ENCODE results near the gene TSPAN14. TPM values are rescaled to one million over a fixed set of nuclear protein-coding genes. Genes with fewer than 3 reads are reported as not detected.

Gene TSPAN14
- total and polyA plus RNA-seq, 2 of the 13 experiments (the other 11 are each of a cell fraction or from before 2014, with no cell fraction given), result 24.1 to 80.6 TPM

DNA sequence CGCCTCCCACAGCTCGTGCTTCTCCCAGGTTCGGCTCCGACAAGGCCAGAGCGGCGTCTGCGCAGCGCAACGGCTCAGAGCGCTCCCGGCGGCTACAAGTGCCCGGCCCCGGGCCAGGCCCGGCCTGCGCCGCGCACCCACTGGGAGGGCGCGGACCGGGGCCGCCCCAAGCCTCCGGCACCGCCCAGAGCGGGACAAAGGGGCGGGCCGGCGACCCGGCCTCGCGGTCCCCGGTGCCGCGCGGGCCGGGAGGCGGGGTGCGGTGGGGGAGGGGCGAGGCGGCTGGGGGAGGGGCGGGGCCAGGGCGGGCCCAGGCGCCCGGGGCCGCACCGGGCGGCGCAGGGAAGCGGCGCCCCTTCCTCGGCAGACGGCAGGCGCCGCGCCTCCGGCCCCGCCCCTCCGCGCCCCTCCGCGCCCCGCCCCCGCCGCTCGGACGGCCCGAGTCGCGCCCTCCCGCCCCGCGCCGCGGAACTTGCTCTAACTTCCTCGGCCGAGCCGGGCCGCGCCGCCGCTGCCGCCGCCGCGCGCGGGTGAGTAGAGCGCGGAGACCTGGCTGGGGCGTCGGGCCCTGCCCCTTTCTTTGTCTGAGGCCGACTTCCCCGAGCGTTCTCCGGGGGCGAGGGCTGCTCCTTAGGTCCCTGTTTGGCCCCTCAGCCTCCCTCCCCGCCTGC, at the start of gene TSPAN14 (continued):
- TF ChIP-seq, protein P1, sequence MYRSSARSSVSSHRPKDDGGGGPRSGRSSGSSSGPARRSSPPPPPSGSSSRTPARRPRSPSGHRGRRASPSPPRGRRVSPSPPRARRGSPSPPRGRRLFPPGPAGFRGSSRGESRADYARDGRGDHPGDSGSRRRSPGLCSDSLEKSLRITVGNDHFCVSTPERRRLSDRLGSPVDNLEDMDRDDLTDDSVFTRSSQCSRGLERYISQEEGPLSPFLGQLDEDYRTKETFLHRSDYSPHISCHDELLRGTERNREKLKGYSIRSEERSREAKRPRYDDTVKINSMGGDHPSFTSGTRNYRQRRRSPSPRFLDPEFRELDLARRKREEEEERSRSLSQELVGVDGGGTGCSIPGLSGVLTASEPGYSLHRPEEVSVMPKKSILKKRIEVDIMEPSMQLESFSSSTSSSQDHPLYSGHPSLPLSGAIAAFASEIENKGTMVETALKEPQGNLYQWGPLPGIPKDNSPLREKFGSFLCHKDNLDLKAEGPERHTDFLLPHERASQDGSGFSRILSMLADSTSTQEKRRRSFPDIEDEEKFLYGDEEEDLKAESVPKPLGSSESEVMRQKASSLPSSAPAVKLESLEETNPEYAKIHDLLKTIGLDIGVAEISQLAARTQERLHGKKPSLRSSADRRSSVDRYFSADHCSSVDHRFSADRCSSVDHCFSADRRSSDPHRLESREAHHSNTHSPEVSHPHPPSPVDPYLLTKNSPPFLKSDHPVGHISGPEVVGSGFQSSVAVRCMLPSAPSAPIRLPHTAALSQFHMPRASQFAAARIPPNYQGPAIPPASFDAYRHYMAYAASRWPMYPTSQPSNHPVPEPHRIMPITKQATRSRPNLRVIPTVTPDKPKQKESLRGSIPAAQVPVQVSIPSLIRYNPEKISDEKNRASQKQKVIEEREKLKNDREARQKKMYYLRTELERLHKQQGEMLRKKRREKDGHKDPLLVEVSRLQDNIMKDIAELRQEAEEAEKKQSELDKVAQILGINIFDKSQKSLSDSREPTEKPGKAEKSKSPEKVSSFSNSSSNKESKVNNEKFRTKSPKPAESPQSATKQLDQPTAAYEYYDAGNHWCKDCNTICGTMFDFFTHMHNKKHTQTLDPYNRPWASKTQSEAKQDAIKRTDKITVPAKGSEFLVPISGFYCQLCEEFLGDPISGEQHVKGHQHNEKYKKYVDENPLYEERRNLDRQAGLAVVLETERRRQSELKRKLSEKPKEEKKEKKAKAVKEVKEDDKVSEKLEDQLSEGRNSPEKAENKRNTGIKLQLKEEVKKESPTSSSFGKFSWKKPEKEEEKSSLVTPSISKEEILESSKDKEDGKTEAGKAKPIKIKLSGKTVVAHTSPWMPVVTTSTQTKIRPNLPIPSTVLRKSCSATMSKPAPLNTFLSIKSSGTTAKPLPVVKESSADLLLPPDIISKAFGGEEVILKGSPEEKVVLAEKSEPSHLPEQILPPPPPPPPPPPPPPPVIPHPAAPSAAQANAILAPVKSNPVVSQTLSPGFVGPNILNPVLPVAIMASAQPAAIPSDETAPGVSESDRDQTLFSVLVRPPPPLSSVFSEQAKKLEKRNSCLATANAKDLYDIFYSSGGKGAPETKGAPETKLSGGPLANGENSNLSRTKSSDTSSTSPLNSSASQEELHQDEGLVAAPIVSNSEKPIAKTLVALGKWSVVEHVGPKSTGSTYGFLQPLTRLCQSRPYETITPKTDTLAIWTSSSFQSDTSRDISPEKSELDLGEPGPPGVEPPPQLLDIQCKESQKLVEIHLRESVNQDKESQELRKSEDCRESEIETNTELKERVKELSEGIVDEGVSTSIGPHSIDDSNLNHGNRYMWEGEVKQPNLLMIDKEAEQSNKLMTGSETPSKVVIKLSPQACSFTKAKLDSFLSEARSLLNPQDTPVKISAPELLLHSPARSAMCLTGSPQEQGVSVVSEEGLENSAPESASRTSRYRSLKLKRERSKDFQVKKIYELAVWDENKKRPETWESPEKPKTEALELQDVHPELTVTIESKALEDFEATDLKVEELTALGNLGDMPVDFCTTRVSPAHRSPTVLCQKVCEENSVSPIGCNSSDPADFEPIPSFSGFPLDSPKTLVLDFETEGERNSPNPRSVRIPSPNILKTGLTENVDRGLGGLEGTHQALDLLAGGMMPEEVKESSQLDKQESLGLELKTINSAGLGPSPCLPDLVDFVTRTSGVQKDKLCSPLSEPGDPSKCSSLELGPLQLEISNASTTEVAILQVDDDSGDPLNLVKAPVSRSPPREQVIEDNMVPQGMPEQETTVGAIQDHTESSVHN (CRISPR knock-in tag; IDR thresholded peaks at IDR 0.05), result no peak
- TF ChIP-seq, protein P2, sequence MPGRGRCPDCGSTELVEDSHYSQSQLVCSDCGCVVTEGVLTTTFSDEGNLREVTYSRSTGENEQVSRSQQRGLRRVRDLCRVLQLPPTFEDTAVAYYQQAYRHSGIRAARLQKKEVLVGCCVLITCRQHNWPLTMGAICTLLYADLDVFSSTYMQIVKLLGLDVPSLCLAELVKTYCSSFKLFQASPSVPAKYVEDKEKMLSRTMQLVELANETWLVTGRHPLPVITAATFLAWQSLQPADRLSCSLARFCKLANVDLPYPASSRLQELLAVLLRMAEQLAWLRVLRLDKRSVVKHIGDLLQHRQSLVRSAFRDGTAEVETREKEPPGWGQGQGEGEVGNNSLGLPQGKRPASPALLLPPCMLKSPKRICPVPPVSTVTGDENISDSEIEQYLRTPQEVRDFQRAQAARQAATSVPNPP (CRISPR knock-in tag; IDR thresholded peaks at IDR 0.05), result no peak
- no peak for TF ChIP-seq GATAD1 (CRISPR knock-in tag; IDR thresholded peaks at IDR 0.05)
- no peak for TF ChIP-seq ZNF207 (IDR thresholded peaks at IDR 0.05; ENCODE audit: borderline replicate concordance)
- TF ChIP-seq U2AF1 (optimal IDR thresholded peaks at IDR 0.05; ENCODE audit: low read depth, low read length), result no peak
- TF ChIP-seq RBM22 (optimal IDR thresholded peaks at IDR 0.05; ENCODE audit: low read length), result no peak
- no peak for TF ChIP-seq ZNF350 (CRISPR knock-in tag; IDR thresholded peaks at IDR 0.05; ENCODE audit: borderline replicate concordance, low read depth)
- TF ChIP-seq AGO1 (IDR thresholded peaks at IDR 0.05; ENCODE audit: low read depth, low read length, poor library complexity, severe bottlenecking), result no peak
- TF ChIP-seq ZNF251 (CRISPR knock-in tag; IDR thresholded peaks at IDR 0.05), result no peak
- TF ChIP-seq REPIN1 (CRISPR knock-in tag; IDR thresholded peaks at IDR 0.05; ENCODE audit: borderline replicate concordance, low read depth), result no peak; the same call in 1 of the 2 replicates
- TF ChIP-seq MBNL3 (CRISPR knock-in tag; conservative IDR thresholded peaks at IDR 0.05), result no peak
- no peak for TF ChIP-seq HIVEP1 (CRISPR knock-in tag; IDR thresholded peaks at IDR 0.05)
- no peak for TF ChIP-seq ZNF317 (CRISPR knock-in tag; IDR thresholded peaks at IDR 0.05)
- TF ChIP-seq GABPA (IDR thresholded peaks at IDR 0.05; ENCODE audit: low read depth, low read length), result no peak
- TF ChIP-seq GABPA (CRISPR knock-in tag; IDR thresholded peaks at IDR 0.05; ENCODE audit: low read depth), result no peak
